Body of pancreas (tissue), 4 donors: ENCODE data around the gene TRMU.

ENCODE experiments used
- CTCF ChIP-seq, 7 experiments: fragments of 450-650 bp in 4 of 7; fragments of 200-600 bp in 3 of 7; sonication (generic) in 3 of 7; IDR thresholded peaks; one replicate each; pipeline ENCODE4 v1.5.1; 2016 to 2019; ENCODE audit warnings: antibody characterized with exemption in 7 of 7
- POLR2A ChIP-seq, 3 donors: fragments of 450-650 bp; IDR thresholded peaks; one replicate each; pipeline ENCODE4 v1.6.1; 2016; ENCODE audit warnings: antibody characterized with exemption in 3 of 3, mild to moderate bottlenecking in 2 of 3

- TF ChIP-seq CTCF (IDR thresholded peaks at IDR 0.05) = no peak
- TF ChIP-seq POLR2A (IDR thresholded peaks at IDR 0.05) = no peak
Measured at GRCh38 chr22:46388647-46389046, 53.1 kb downstream of the TRMU start.
